ENCODE data around the gene LINC01488.

Gene LINC01488

GRCh38 chr11:69495441-69496201 lies 14.2 kb downstream of the LINC01488 start:
- no peak for DNase-seq

DNA sequence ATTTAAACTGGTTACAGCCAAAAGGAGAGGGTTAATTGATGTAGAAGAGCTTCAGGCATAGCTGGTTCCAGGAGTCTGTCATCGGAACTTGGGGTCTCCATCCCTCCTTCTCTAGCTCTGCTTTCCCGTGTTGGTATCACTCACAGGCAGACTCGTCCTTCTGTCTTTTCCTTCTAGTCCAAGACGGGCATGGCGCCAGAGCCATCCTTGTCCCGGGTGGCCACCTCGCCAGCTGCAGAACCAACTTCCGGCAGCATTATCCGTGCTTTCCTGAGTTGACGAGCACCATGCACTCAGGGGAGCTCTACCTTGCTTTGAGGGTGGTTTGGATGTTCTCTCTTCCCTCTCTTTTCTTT lies 14.7 kb downstream of the LINC01488 start:
- no peak for DNase-seq

DNA sequence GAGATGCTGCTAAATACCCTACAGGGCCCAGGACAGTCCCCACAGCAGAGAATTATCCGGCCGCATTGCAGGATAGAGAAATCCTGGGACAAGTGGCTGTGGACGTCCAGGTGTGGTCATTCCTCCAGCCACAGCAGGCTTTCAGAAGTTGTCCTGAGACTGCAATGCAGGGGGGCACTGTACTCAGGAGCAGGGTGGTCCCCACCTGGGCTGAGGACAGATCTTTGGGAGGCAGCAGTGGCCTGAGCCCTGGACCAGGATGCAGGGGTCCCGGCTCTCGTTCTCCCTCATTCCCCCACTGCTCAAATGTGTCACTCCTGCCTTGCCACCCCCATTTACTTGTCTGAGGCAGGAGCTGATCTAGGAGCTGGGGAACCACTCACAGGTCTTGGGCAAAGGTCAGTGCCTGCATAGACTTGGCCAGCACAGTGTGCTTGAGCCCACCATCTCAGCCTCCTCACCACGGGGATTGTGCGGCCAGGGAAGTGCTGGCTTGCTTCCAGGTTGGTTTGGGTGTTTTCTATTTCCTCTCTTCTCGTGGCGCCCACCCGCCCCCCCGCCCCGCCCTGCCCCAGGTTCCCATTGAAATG lies 15.3 kb downstream of the LINC01488 start:
- DNase-seq: no peak

DNA sequence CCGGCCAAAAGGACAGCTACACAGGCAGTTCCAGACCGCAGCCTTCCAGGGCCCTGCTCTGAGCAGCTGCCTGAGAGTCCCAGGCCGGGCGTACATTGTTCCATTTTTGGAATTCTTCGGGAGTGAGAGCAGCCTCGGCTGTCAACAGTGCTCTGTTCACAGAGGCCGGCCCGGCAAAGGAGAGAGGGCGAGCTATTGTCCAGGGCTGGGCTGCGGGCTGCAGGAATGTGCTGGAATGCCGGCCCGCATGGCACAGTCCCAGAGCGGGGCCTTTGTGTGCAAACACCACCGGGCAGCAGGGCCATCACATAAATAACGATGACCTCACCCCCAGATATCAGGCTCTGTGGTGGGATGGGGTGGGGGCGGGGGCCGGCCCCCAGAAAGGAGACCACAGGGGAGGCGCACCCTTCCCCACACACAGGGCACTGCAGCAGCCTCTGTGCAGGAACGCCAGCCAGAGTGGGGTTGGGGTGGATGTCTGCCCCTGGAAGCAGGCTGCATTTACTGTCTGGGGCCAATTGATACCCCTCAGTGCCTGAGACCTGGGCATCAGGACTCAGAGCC lies 15.8 kb downstream of the LINC01488 start:
- DNase-seq: no peak

DNA sequence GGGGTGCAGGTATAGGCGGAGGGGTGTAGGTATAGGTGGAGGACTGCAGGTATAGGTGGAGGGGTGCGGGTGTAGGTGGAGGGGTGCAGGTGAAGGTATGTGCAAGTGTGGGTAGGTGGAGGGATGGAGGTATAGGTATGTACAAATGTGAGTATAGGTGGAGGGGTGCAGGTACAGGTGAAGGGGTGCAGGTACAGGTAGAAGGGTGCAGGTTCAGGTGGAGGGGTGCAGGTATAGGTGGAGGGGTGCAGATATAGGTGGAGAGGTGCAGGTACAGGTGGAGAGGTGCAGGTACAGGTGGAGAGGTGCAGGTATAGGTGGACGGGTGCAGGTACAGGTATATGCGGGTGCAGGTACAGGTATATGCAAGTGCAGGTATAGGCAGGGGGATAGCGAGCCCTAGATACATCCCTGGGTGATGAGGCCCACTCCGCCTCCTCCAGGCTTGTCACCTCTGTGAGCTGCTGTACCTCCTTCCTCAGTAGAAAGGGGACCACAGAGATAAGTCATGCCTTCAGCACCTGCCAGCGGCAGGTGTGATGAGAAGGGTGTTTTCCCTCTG lies 17.2 kb downstream of the LINC01488 start:
- DNase-seq: no peak

- DNase-seq: no peak
Observed at GRCh38 chr11:69499186-69499917, 17.9 kb downstream of the LINC01488 start.

GRCh38 chr11:69499918-69500284 lies 18.4 kb downstream of the LINC01488 start:
- DNase-seq: no peak

DNA sequence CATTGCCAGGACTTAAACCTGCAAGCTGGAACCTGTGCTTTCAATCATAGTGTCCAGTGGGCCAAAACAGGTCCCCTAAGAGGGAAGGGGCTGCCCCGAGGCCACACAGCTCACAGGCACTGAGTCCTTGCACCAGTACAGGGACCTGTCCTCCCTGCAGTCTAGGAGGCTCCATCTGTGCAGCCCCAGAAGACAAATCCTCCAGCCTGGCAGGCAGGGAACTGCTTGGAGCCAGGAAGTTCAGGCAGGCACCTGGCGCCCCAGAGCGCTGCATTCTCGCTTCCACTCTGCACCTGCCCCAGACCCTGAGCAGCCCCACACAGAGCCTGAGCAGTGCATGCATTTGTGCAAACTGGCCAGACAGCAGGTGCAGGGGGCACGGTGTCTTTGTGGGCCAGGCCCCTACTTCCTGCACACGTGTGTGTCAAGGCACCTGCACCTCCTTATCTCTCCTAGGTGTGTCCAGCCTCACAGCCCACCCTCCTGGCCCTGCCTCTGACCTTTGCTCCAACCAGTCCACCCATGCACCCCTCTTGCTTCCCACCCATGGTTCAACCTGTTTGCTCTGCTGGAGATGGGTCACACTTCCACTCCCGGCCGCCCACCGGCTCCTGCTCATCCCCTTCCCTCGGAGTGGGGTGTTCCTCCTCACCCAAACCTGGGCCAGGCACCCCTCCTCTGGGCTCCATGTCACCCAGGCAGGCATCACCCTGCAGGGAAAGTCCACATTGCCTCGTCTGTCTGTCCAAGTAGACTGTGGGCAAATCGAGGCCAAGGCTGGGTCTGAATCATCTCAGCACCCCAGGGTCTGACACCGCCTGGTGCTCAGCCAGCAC lies 19.0 kb downstream of the LINC01488 start:
- no peak for DNase-seq

- DNase-seq: no peak
Observed at GRCh38 chr11:69501121-69501489, 19.6 kb downstream of the LINC01488 start.

- DNase-seq: no peak
Observed at GRCh38 chr11:69501891-69502860, 20.7 kb downstream of the LINC01488 start.

GRCh38 chr11:69504127-69504526 lies 22.7 kb downstream of the LINC01488 start:
- no peak for DNase-seq

- DNase-seq: no peak
Observed at GRCh38 chr11:69504576-69505335, 23.3 kb downstream of the LINC01488 start.

DNA sequence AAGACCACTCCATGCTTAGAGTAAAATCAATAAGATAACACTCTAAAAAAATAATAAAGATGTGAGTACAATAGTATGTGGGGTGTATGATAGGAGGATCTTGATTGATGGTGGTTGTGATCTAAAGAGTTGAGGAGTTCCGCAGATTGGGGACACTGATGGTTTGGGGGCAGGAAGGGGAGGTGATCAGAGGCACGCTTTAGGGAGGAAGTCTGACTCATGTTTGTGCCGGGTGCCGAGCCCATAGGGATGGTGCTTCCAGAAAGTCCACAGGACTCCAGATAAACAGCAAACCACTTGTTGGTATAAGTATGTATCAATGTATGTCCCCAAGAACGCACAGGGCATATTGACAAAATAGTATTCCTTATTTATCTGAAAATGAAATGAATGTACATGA lies 27.5 kb downstream of the LINC01488 start:
- no peak for DNase-seq

- DNase-seq: no peak
Observed at GRCh38 chr11:69509381-69509780, 27.9 kb downstream of the LINC01488 start.

GRCh38 chr11:69509846-69510390 lies 28.5 kb downstream of the LINC01488 start:
- DNase-seq: no peak

DNA sequence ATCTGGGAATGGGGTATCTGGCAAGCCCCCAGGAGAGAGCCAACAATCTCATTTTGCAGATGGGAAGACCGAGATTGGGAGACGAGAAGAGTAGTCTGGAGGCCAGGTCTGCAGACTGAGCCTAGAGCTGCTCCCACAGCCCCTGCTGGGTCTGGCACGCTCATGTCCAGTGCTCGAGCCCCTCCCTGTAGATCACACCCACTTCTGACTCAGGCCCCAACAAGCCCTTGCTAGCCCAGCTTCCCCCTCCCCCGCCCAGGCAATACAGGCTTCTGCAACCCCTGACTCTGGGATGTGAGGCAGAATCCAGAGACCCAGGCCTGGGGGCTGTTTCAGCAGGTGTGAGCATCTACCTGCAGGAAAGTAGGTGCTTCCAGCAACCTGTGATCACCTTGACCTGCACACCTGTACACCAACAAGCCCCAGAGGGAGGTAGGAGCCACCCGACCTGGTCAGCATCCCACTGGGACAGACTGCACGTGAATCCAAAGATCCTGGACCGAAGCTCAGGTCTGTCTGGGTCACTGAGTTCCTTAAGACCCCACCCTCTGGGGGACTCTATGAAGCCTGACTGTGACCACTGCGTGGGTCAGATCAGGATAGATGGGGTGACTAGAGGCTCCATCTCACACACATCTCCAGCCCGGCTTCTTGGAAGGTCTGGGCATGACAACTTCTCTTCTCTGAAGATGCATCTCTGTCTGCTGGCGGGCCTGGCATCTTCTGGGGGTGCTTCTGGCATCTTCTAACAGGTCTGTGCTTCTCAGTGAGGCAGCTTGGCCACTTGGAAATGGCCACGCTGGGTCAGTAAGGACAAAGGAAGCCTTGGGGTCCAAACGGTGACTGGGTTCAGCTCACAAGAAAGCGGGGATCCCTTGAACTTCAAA lies 29.3 kb downstream of the LINC01488 start:
- DNase-seq: no peak

- no peak for DNase-seq
Observed at GRCh38 chr11:69511358-69512055, 30.0 kb downstream of the LINC01488 start.

- DNase-seq: no peak
Observed at GRCh38 chr11:69512136-69512535, 30.7 kb downstream of the LINC01488 start.

DNA sequence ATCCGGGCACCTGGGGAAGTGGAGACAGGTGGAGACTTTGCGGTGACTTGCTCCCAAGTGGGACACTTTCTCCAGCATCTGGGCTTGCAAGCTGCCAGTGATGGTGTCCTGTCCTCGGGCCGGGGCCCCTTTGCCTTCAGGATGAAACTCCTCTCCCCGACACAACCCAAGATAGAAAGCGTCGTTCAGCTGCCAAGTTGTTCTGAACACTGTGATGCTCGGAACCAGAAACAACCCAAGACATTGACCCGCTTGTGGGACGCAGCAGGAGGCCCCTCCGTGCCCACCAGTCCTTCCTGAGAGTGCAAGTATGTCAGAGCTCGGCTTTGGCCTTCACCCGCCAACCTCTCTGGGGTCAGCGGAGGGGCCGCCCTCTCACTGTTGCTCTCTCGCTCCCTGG lies 31.3 kb downstream of the LINC01488 start:
- DNase-seq: no peak

Data from CD4-positive, alpha-beta T cell treated with Interleukin-21 for 1 hour (primary cell).